Measurements from ENCODE around the gene CNTN4.

Gene CNTN4

GRCh38 chr3:2262204-2262603 lies 163.5 kb downstream of the CNTN4 start:
- Histone ChIP-seq H3K9ac (ENCODE audit: low read depth, low read length) (no peak overlapping the region), H3K9me3 (ENCODE audit: control insufficient read depth, insufficient read depth, low read length) (no peaks in the 10 kb centered on the region), H3K36me3 (ENCODE audit: insufficient read depth, low read length) (no peaks in the 10 kb centered on the region), H3K4me1 (ENCODE audit: insufficient read depth, low read length) (no peaks in the 10 kb centered on the region)

DNA sequence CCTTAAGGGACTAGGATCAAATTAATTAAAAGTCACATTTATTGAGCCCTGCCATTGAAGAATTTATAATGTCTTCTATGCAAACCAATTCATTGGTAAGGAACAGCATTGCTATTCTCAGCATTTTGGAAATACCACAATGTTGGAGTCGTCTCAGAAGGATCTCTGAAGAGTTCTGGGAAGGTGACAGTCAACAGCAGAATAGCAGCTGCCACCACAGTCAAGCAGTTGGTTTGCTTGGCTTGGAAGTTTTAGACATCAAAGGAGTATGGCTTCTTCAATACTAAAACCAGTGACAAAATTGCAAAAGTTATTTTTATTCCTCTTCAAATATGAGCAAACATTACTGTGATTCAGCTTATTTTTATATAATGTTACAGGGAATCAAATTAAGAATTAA lies 167.9 kb downstream of the CNTN4 start:
- Histone ChIP-seq H3K36me3 (ENCODE audit: insufficient read depth, low read length) (no peaks in the 10 kb centered on the region), H3K9ac (ENCODE audit: low read depth, low read length) (no peak overlapping the region), H3K9me3 (ENCODE audit: control insufficient read depth, insufficient read depth, low read length) (no peaks in the 10 kb centered on the region), H3K4me1 (ENCODE audit: insufficient read depth, low read length) (no peaks in the 10 kb centered on the region)

DNA sequence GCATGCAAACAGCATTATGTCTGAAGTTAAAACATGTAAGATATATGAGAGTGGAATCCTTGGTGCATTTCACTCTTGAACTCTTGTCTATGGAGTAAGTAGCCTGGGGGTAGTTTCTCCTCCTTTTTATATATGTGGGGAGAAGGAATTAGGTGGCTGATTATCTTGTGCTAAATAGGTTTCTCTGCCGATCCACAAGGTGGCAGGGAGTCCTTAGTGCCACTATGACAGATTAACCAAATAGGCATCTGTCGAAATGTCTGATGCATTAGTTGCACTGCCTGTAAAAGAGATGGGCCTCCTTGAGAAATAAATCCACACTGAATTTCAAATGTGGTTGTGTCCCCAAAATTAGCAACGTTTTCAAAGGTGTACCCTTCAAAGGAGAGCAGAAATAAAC lies 170.1 kb downstream of the CNTN4 start:
- H3K9me3 ChIP-seq (ENCODE audit: control insufficient read depth, insufficient read depth, low read length), result no peaks in the 10 kb centered on the region
- no peaks in the 10 kb centered on the region for H3K4me1 ChIP-seq (ENCODE audit: insufficient read depth, low read length)
- no peaks in the 10 kb centered on the region for H3K36me3 ChIP-seq (ENCODE audit: insufficient read depth, low read length)
- no peak overlapping the region for H3K9ac ChIP-seq (ENCODE audit: low read depth, low read length)

DNA sequence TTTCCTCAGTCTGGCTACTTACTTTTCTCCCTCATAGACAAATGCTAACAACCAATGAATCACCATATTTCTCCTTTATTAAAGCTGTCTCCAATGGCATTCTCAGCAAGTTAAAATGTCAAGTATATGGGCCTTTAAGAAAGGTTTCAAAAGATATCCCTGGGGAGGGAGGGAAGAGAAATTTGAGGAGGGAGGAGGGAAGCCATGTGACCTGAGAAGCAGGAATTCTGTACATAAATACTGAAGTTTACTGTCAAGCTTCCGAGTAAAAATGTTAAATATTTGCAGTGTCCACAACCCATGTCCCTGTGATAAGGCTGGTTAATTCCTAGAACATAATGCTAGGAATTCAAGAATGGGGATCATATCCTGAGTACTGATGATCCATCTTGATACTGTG lies 175.9 kb downstream of the CNTN4 start:
- Histone ChIP-seq H3K4me1 (ENCODE audit: insufficient read depth, low read length) (peaks cover 2% of the 10 kb centered on the region; the same call in 1 of the 2 replicates), H3K9me3 (ENCODE audit: control insufficient read depth, insufficient read depth, low read length) (no peaks in the 10 kb centered on the region), H3K36me3 (ENCODE audit: insufficient read depth, low read length) (no peaks in the 10 kb centered on the region), H3K9ac (ENCODE audit: low read depth, low read length) (no peak overlapping the region)

GRCh38 chr3:2283818-2284217 lies 185.2 kb downstream of the CNTN4 start:
- no peak overlapping the region for H3K9ac ChIP-seq (ENCODE audit: low read depth, low read length)
- H3K36me3 ChIP-seq (ENCODE audit: insufficient read depth, low read length), result no peaks in the 10 kb centered on the region
- H3K9me3 ChIP-seq (ENCODE audit: control insufficient read depth, insufficient read depth, low read length), result no peaks in the 10 kb centered on the region
- H3K4me1 ChIP-seq (ENCODE audit: insufficient read depth, low read length), result no peaks in the 10 kb centered on the region

DNA sequence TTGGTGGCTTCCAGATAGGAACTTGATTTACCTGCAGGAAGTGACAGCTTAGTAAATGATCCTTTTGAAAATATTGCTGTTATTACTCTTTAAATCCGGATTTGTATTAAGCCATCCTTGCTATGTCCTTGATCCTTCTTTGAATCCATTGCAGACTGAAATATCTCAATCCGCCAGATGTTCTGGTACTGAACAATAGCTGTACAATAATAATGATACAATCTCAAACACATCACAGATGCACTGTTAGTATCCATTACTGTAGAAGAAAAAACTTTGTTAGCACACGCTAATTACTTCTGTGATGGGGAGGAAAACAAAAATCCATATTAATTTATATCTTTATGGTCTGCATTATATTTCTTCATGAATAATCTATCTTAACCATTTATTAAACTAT lies 202.3 kb downstream of the CNTN4 start:
- no peak overlapping the region for H3K9ac ChIP-seq (ENCODE audit: low read depth, low read length)
- peaks cover 5% of the 10 kb centered on the region; the same call in 1 of the 2 replicates for H3K4me1 ChIP-seq (ENCODE audit: insufficient read depth, low read length)
- no peaks in the 10 kb centered on the region for H3K36me3 ChIP-seq (ENCODE audit: insufficient read depth, low read length)
- no peaks in the 10 kb centered on the region for H3K9me3 ChIP-seq (ENCODE audit: control insufficient read depth, insufficient read depth, low read length)

DNA sequence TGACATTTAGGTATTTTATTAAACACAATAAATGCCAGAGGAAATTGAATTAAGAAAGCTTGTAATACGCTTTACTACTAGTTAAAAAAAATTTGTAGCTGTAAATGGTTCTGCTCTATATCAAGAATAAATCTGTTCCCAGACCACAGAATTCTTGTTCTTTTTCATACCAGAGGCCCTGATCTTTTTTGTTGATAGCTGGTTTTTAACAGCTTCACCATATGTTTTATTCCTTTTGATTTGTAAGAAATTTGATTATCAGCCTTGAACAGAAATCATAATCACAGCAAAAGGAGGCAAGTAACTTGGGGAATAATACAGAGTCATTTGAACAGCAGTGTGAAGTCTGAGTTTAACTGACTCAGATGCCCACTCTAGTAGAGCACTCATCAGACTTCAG lies 202.7 kb downstream of the CNTN4 start:
- Histone ChIP-seq H3K36me3 (ENCODE audit: insufficient read depth, low read length) (no peaks in the 10 kb centered on the region), H3K9ac (ENCODE audit: low read depth, low read length) (no peak overlapping the region), H3K4me1 (ENCODE audit: insufficient read depth, low read length) (peaks cover 5% of the 10 kb centered on the region; the same call in 1 of the 2 replicates), H3K9me3 (ENCODE audit: control insufficient read depth, insufficient read depth, low read length) (no peaks in the 10 kb centered on the region)

DNA sequence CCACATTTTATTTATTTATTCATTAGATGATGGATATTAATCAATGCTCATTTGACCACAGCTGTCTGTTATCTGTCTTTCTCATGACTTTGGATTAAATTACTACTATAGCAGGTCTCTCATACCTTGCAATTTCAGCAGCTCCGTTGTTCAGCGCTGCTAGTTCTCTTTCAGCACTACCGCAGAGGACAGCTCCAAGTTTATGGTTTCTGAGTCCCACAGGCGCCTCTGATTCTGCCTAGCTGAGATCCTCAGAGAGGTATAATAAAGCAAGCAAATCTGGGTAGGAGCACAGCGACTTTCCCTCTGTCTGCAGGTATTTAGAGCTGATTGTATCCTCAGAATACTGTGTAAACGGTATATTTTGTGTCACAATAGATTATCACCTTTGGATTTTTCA lies 204.9 kb downstream of the CNTN4 start:
- Histone ChIP-seq H3K4me1 (ENCODE audit: insufficient read depth, low read length) (peaks cover 5% of the 10 kb centered on the region; the same call in 1 of the 2 replicates), H3K9ac (ENCODE audit: low read depth, low read length) (no peak overlapping the region), H3K36me3 (ENCODE audit: insufficient read depth, low read length) (no peaks in the 10 kb centered on the region), H3K9me3 (ENCODE audit: control insufficient read depth, insufficient read depth, low read length) (no peaks in the 10 kb centered on the region)

- H3K36me3 ChIP-seq (ENCODE audit: insufficient read depth, low read length), result no peaks in the 10 kb centered on the region
- no peak overlapping the region for H3K9ac ChIP-seq (ENCODE audit: low read depth, low read length)
- no peaks in the 10 kb centered on the region for H3K9me3 ChIP-seq (ENCODE audit: control insufficient read depth, insufficient read depth, low read length)
- H3K4me1 ChIP-seq (ENCODE audit: insufficient read depth, low read length), result no peaks in the 10 kb centered on the region
Measured at GRCh38 chr3:2311022-2311421, 212.4 kb downstream of the CNTN4 start.

DNA sequence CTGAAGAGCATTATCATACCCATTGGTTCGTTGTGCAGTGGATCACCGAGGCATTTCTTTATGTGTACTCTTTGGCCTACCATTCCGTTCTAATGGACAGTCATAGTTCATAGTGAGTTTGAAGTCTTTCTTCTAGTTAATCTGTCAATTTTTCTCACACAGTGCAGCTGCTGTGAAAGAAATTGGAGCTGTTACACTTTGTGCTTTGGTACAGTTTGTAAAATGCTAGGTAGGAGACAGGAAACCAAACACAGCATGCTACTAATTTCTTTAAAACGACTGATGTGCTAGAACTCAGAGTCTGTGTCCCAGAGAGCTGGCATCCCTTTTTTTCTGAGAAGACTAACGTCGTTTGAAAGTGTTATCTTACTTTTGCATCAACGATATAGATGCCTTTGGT lies 218.9 kb downstream of the CNTN4 start:
- Histone ChIP-seq H3K9me3 (ENCODE audit: control insufficient read depth, insufficient read depth, low read length) (no peaks in the 10 kb centered on the region), H3K36me3 (ENCODE audit: insufficient read depth, low read length) (no peaks in the 10 kb centered on the region), H3K4me1 (ENCODE audit: insufficient read depth, low read length) (no peaks in the 10 kb centered on the region), H3K9ac (ENCODE audit: low read depth, low read length) (no peak overlapping the region)

DNA sequence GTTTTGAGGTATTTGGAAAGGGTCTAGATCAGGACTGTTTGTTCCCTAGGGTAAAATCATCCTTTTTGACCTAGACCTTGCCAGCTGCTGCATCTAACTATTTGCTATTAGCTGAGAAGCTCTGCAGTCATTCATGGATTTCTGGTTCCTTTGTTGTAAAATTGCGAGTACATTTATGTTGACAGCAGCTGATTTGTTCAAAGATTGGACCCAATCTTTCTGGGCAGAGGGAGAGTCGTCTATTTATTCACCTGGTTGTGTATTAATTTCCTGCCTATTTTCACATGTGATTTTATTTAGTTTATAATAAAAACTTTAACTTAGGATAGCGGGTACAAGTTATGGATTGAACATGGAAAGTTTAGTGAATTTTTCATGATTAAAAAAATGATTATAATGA lies 236.3 kb downstream of the CNTN4 start:
- Histone ChIP-seq H3K36me3 (ENCODE audit: insufficient read depth, low read length) (no peaks in the 10 kb centered on the region), H3K4me1 (ENCODE audit: insufficient read depth, low read length) (no peaks in the 10 kb centered on the region; the same call in 1 of the 2 replicates), H3K9ac (ENCODE audit: low read depth, low read length) (no peak overlapping the region), H3K9me3 (ENCODE audit: control insufficient read depth, insufficient read depth, low read length) (no peaks in the 10 kb centered on the region)

DNA sequence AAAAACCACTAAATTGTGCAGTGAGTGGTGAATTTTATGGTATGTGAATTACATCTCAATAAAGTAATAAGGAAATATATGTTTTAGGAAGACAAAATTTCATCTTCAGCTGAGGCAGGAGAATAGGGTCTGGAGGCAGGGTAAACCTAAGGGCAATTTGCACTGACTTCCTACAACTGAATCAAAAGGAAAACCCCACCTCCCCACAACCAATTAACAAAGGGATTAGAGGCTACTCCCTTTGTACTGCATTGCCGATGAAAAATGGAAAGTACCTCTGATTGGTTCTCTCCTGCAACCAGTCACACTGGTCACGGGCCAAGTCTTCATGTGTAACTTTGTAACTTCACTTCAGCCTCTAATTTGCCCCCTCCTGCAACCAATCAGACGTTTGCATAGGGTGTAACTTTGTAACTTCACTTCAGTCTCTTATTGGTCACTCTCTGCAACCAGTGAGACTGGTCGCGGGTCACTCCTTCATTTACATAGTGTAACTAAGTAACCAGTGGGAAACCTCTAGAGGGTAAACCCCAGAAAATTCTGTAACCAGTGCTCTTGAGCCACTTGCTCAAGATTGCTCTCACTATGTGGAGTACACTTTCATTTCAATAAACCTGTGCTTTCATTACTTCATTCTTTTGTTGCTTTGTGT lies 244.5 kb downstream of the CNTN4 start:
- H3K36me3 ChIP-seq (ENCODE audit: insufficient read depth, low read length), result no peaks in the 10 kb centered on the region
- no peaks in the 10 kb centered on the region for H3K9me3 ChIP-seq (ENCODE audit: control insufficient read depth, insufficient read depth, low read length)
- H3K9ac ChIP-seq (ENCODE audit: low read depth, low read length), result no peak overlapping the region
- H3K4me1 ChIP-seq (ENCODE audit: insufficient read depth, low read length), result no peaks in the 10 kb centered on the region; the same call in 1 of the 2 replicates

- Histone ChIP-seq H3K9me3 (ENCODE audit: control insufficient read depth, insufficient read depth, low read length) (0 out of 2 replicates have a peak, but pooled peaks cover 3% of the 10 kb centered on the region), H3K36me3 (ENCODE audit: insufficient read depth, low read length) (no peaks in the 10 kb centered on the region), H3K4me1 (ENCODE audit: insufficient read depth, low read length) (peaks cover 23% of the 10 kb centered on the region), H3K9ac (ENCODE audit: low read depth, low read length) (no peak overlapping the region)
Measured at GRCh38 chr3:2352134-2352762, 253.6 kb downstream of the CNTN4 start.

DNA sequence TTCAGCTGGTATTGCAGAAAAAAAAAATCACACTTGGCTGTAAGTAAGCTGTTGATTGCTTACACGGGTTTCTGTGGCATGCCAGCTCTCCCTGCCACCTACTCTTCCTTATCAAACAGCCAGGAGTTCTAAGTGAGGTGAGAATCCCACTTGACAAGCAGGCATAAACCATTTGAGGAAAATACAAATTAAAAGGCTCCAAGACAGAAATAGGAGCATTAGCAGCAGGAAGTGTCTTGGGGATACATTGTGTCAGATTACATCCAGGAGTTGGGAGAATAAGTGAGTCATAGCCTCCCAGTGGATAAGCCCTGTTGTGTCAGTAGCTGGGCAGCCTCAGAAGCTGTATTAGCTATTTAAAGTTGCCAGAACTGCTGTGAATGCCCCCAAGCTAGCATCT lies 256.0 kb downstream of the CNTN4 start:
- no peak overlapping the region for H3K9ac ChIP-seq (ENCODE audit: low read depth, low read length)
- H3K4me1 ChIP-seq (ENCODE audit: insufficient read depth, low read length), result peaks cover 23% of the 10 kb centered on the region
- no peaks in the 10 kb centered on the region for H3K36me3 ChIP-seq (ENCODE audit: insufficient read depth, low read length)
- H3K9me3 ChIP-seq (ENCODE audit: control insufficient read depth, insufficient read depth, low read length), result 0 out of 2 replicates have a peak, but pooled peaks cover 3% of the 10 kb centered on the region

GRCh38 chr3:2356298-2356950 lies 257.8 kb downstream of the CNTN4 start:
- no peaks in the 10 kb centered on the region for H3K36me3 ChIP-seq (ENCODE audit: insufficient read depth, low read length)
- H3K4me1 ChIP-seq (ENCODE audit: insufficient read depth, low read length), result peaks cover 23% of the 10 kb centered on the region
- no peak overlapping the region for H3K9ac ChIP-seq (ENCODE audit: low read depth, low read length)
- 0 out of 2 replicates have a peak, but pooled peaks cover 3% of the 10 kb centered on the region for H3K9me3 ChIP-seq (ENCODE audit: control insufficient read depth, insufficient read depth, low read length)
